H1 (cell line): Measurements from ENCODE around the gene FGF18. TPM values are rescaled to one million over a fixed set of nuclear protein-coding genes. Genes with fewer than 3 reads are reported as not detected.

Experiments
- CTCF ChIA-PET: fragments of 300-600 bp; sonication (Branson Sonifier 250); formaldehyde crosslinking; loops from one replicate; lab custom pipeline; 2021; ENCODE audit not compliant: partially characterized antibody; lab: Charles Lee
- POLR2A ChIA-PET: fragments of 300-600 bp; sonication (Branson Sonifier 250); formaldehyde crosslinking; loops from one replicate; lab custom pipeline; 2021; ENCODE audit warnings: inconsistent platforms; ENCODE audit not compliant: partially characterized antibody; lab: Charles Lee
- DNase-seq, 2 experiments: peaks; one replicate each; pipeline versions ENCODE4 v3.0.0 to v3.0.0-alpha.2; 2010 to 2022; ENCODE audit warnings: low spot score in 2 of 2, low read depth in 1 of 2, mixed read lengths in 1 of 2
- FAIRE-seq: peaks from 2 replicates; lab custom pipeline; 2011; peaks lifted over from hg19 to GRCh38; lab: Jason Lieb, UNC
- H2AFZ ChIP-seq: 2 replicates; pipeline ENCODE4 v1.8.1; 2012; ENCODE audit warnings: low read length, inconsistent platforms
- H2AK5ac ChIP-seq: 2 replicates; pipeline ENCODE4 v1.6.1; 2013; ENCODE audit warnings: low read depth, low read length
- H2BK120ac ChIP-seq: replicated peaks from 2 replicates; pipeline ENCODE3; 2013; ENCODE audit warnings: low read depth, low read length, inconsistent platforms
- H2BK12ac ChIP-seq: 2 replicates; pipeline ENCODE4 v1.6.1; 2013; ENCODE audit warnings: low read depth, low read length
- H2BK15ac ChIP-seq: 2 replicates; pipeline ENCODE4 v1.6.1; 2013; ENCODE audit warnings: low read length
- H2BK20ac ChIP-seq: 2 replicates; pipeline ENCODE4 v1.6.1; 2013; ENCODE audit warnings: low read length
- H2BK5ac ChIP-seq: 2 replicates; pipeline ENCODE4 v1.6.1; 2013; ENCODE audit warnings: low read depth, low read length
- H3K14ac ChIP-seq: 2 replicates; pipeline ENCODE4 v1.6.1; 2013; ENCODE audit warnings: inconsistent platforms; ENCODE audit not compliant: insufficient read length
- H3K18ac ChIP-seq: 2 replicates; pipeline ENCODE4 v1.6.1; 2013; ENCODE audit warnings: low read length; ENCODE audit errors: extremely low read depth
- H3K23ac ChIP-seq: 2 replicates; pipeline ENCODE4 v1.6.1; 2013; ENCODE audit warnings: inconsistent platforms; ENCODE audit not compliant: insufficient read length
- H3K23me2 ChIP-seq: 2 replicates; pipeline ENCODE4 v1.6.1; 2013; ENCODE audit warnings: low read depth, low read length
- H3K27ac ChIP-seq: 2 replicates; pipeline ENCODE4 v1.6.1; 2011; ENCODE audit warnings: low read depth, low read length, inconsistent platforms
- H3K27me3 ChIP-seq, 4 experiments: replicated peaks in 1 of 4; 1 replicate in 1 of 4; 2 replicates in 3 of 4; pipeline versions ENCODE4 v1.6.1 to v1.8.1; 2011 to 2013; ENCODE audit warnings: low read length in 3 of 4, mild to moderate bottlenecking in 3 of 4, inconsistent platforms in 2 of 4, mixed read lengths in 2 of 4, moderate library complexity in 1 of 4; ENCODE audit not compliant: control insufficient read depth in 3 of 4, insufficient read depth in 3 of 4; ENCODE audit errors: extremely low read depth in 1 of 4
- H3K36me3 ChIP-seq, 4 experiments: 2 replicates each; pipeline versions ENCODE4 v1.6.1 to v1.8.1; 2011 to 2013; ENCODE audit warnings: mild to moderate bottlenecking in 4 of 4, low read length in 3 of 4, moderate library complexity in 2 of 4, control low read depth in 1 of 4, inconsistent platforms in 1 of 4; ENCODE audit not compliant: insufficient read depth in 4 of 4, control insufficient read depth in 2 of 4
- H3K4ac ChIP-seq: replicated peaks from 2 replicates; pipeline ENCODE3; 2013; ENCODE audit warnings: low read length, low read depth, mixed read lengths, inconsistent platforms; ENCODE audit not compliant: insufficient read length
- H3K4me1 ChIP-seq, 4 experiments: replicated peaks in 1 of 4; 1 replicate in 1 of 4; 2 replicates in 3 of 4; pipeline versions ENCODE4 v1.6.1 to v1.8.1; 2011 to 2013; ENCODE audit warnings: low read length in 3 of 4, inconsistent platforms in 2 of 4, mixed read lengths in 1 of 4; ENCODE audit not compliant: insufficient read depth in 4 of 4, control insufficient read depth in 3 of 4
- H3K4me2 ChIP-seq, 2 experiments: 2 replicates each; pipeline versions ENCODE4 v1.6.1 to v1.8.1; 2011 to 2013; ENCODE audit warnings: low read depth in 2 of 2, low read length in 2 of 2, control low read depth in 1 of 2, inconsistent platforms in 1 of 2, mild to moderate bottlenecking in 1 of 2; ENCODE audit not compliant: insufficient read depth in 1 of 2
- H3K4me3 ChIP-seq, 4 experiments: fragments of 200-600, 300-600 bp in 1 of 4; sonication (generic), shearing (Covaris generic), sonication (Bioruptor Twin) in 1 of 4; 2 replicates each; pipeline versions ENCODE4 v1.5.1 to v1.8.1; 2011 to 2016; ENCODE audit warnings: low read length in 4 of 4, low read depth in 3 of 4, control low read depth in 2 of 4, inconsistent platforms in 2 of 4, mild to moderate bottlenecking in 2 of 4, mixed read lengths in 1 of 4, moderate library complexity in 1 of 4; ENCODE audit not compliant: insufficient read depth in 2 of 4; ENCODE audit errors: extremely low read depth in 1 of 4
- H3K56ac ChIP-seq: replicated peaks from 2 replicates; pipeline ENCODE3; 2013; ENCODE audit warnings: low read depth, mild to moderate bottlenecking, mixed read lengths, low read length, inconsistent platforms; ENCODE audit not compliant: insufficient read length
- H3K79me1 ChIP-seq: 2 replicates; pipeline ENCODE4 v1.6.1; 2013; ENCODE audit warnings: low read depth, low read length, control low read depth
- H3K79me2 ChIP-seq, 2 experiments: 2 replicates each; pipeline versions ENCODE4 v1.6.1 to v1.8.1; 2012 to 2013; ENCODE audit warnings: low read length in 2 of 2, mild to moderate bottlenecking in 2 of 2, inconsistent platforms in 1 of 2; ENCODE audit not compliant: insufficient read depth in 2 of 2, control insufficient read depth in 1 of 2
- H3K9ac ChIP-seq, 4 experiments: replicated peaks in 1 of 4; 1 replicate in 1 of 4; 2 replicates in 3 of 4; pipeline versions ENCODE4 v1.6.1 to v1.8.1; 2011 to 2013; ENCODE audit warnings: low read depth in 3 of 4, low read length in 3 of 4, control low read depth in 2 of 4, mild to moderate bottlenecking in 2 of 4, moderate library complexity in 2 of 4, inconsistent platforms in 1 of 4; ENCODE audit errors: extremely low read depth in 1 of 4
- H3K9me3 ChIP-seq, 2 experiments: 2 replicates each; pipeline versions ENCODE4 v1.6.1 to v1.8.1; 2012 to 2013; ENCODE audit warnings: mild to moderate bottlenecking in 2 of 2, moderate library complexity in 2 of 2, control low read depth in 1 of 2, inconsistent platforms in 1 of 2, low read depth in 1 of 2, low read length in 1 of 2, mixed read lengths in 1 of 2; ENCODE audit not compliant: insufficient read depth in 2 of 2
- H4K20me1 ChIP-seq, 2 experiments: replicated peaks in 1 of 2; 2 replicates each; pipeline versions ENCODE3 to v1.8.1; 2011 to 2013; ENCODE audit warnings: inconsistent platforms in 2 of 2, low read length in 2 of 2, mild to moderate bottlenecking in 1 of 2; ENCODE audit not compliant: insufficient read depth in 2 of 2, control insufficient read depth in 1 of 2
- H4K5ac ChIP-seq: 2 replicates; pipeline ENCODE4 v1.6.1; 2013; ENCODE audit warnings: low read length, low read depth, mixed read lengths, inconsistent platforms; ENCODE audit not compliant: insufficient read length
- H4K8ac ChIP-seq: 2 replicates; pipeline ENCODE4 v1.8.0; 2013; ENCODE audit warnings: mild to moderate bottlenecking, moderate library complexity, low read length, inconsistent platforms; ENCODE audit not compliant: insufficient read depth; ENCODE audit errors: extremely low read depth
- H4K91ac ChIP-seq: replicated peaks from 2 replicates; pipeline ENCODE3; 2013; ENCODE audit warnings: low read length, mixed read lengths, inconsistent platforms; ENCODE audit not compliant: insufficient read length
- BRCA1 ChIP-seq: IDR thresholded peaks from 2 replicates; pipeline ENCODE4 v1.6.1; 2012; ENCODE audit warnings: low read depth, low read length, improper control_type of control experiment
- CBX8 ChIP-seq: fragments of 300-800, 300-1000 bp; sonication (generic); IDR thresholded peaks from 2 replicates; pipeline ENCODE4 v1.7.1; 2016; ENCODE audit warnings: low read depth, low read length, borderline replicate concordance
- CHD2 ChIP-seq: IDR thresholded peaks from 2 replicates; pipeline ENCODE4 v1.6.1; 2012; ENCODE audit warnings: low read length, improper control_type of control experiment
- PHF8 ChIP-seq: fragments of 200-600 bp; sonication (generic); conservative IDR thresholded peaks from 2 replicates; pipeline ENCODE4 v1.7.1; 2012; ENCODE audit warnings: low read depth, mild to moderate bottlenecking, inconsistent platforms, low read length, moderate library complexity
- WGBS, 2 experiments: shearing (Covaris generic) in 1 of 2; methylation state at CpG; one replicate each; pipeline versions ENCODE4 v1.1.6 to v1.1.7; 2013 to 2015; ENCODE audit warnings: low lambda C conversion rate in 2 of 2, mixed read lengths in 2 of 2, inconsistent platforms in 1 of 2, low coverage in 1 of 2, missing lambda C conversion rate in 1 of 2; ENCODE audit not compliant: insufficient replicate concordance in 2 of 2, insufficient coverage in 1 of 2, insufficient read length in 1 of 2; ENCODE audit errors: extremely low coverage in 1 of 2, missing lambda C conversion rate in 1 of 2; 5-methylcytosine and 5-hydroxymethylcytosine counted together
- polyA plus RNA-seq, 7 experiments: library from polyadenylated mRNA; depleted of rRNA in 3 of 7; stranded (reverse) in 5 of 7; unstranded in 2 of 7; fragments of >200 nt in 5 of 7; fragments of 200-250 nt in 2 of 7; gene quantifications; 1 replicate in 5 of 7; 2 replicates in 1 of 7; 4 replicates in 1 of 7; pipeline versions ENCODE4 v1.2.1 to v1.2.3, GENCODE V29; 2011 to 2013; ENCODE audit warnings: missing spikeins in 2 of 7, mixed read lengths in 2 of 7
- total RNA-seq: library from RNA; stranded (reverse); fragmentation: NEBNext Ultra II Directional; extraction: Animal tissue kit (Norgen Biotek cat#: 25700); gene quantifications from 2 replicates; pipeline ENCODE4 v1.2.1, GENCODE V29; 2021

Gene FGF18
- total and polyA plus RNA-seq, 2 of the 8 experiments (the other 6 are each of a cell fraction or from before 2014, with no cell fraction given) = 0.54 to 1.3 TPM

- H3K79me1 ChIP-seq = no peaks in the 10 kb centered on the region
- H3K23ac ChIP-seq = no peak overlapping the region
- no peak overlapping the region for H3K4ac ChIP-seq
- no peak overlapping the region for H3K18ac ChIP-seq
- no peak overlapping the region for H4K91ac ChIP-seq
- no peak overlapping the region for H4K5ac ChIP-seq
- no peak overlapping the region for H3K9ac ChIP-seq
- no peak overlapping the region for H3K27ac ChIP-seq
- no peaks in the 10 kb centered on the region for H3K4me1 ChIP-seq
- H3K36me3 ChIP-seq = no peaks in the 10 kb centered on the region
- H3K56ac ChIP-seq = no peak overlapping the region
- H3K9me3 ChIP-seq = no peaks in the 10 kb centered on the region
- no peak overlapping the region for H2BK12ac ChIP-seq
- CTCF ChIA-PET = interaction anchor here (0.7 to 1.6 kb wide), 3 partner anchors 16 to 147 kb away, joined by 3 to 4 read pairs (median 4); no protein-coding TSS in a partner anchor
- POLR2A ChIA-PET = interaction anchor here (2.3 kb wide), 1 partner anchor 11 kb away, joined by 5 read pairs; no protein-coding TSS in a partner anchor
- no peaks in the 10 kb centered on the region for H3K27me3 ChIP-seq
- no peak overlapping the region for H3K4me3 ChIP-seq
- no peak overlapping the region for H4K8ac ChIP-seq
- H2BK15ac ChIP-seq = no peak overlapping the region
- H3K4me2 ChIP-seq = no peak overlapping the region; a peak in 1 of 4 replicates
- H2AK5ac ChIP-seq = no peak overlapping the region
- H3K14ac ChIP-seq = no peak overlapping the region
- no peak overlapping the region for H2AFZ ChIP-seq
- no peaks in the 10 kb centered on the region for H4K20me1 ChIP-seq
- FAIRE-seq (no peak), DNase-seq (no peak)
- H2BK120ac ChIP-seq = no peak overlapping the region
- H2BK5ac ChIP-seq = no peak overlapping the region
- H3K79me2 ChIP-seq = no peaks in the 10 kb centered on the region
- 73% methylated on average over 4 of the region's 4 CpGs; no CpG with 5 or more reads in 1 of the 2 experiments for WGBS, 2 experiments
- no peak overlapping the region for H2BK20ac ChIP-seq
- no peaks in the 10 kb centered on the region for H3K23me2 ChIP-seq
- TF ChIP-seq CHD2 = no peak
- no peak for TF ChIP-seq BRCA1
- TF ChIP-seq CBX8 = no peak
- TF ChIP-seq PHF8 = no peak
Measured at GRCh38 chr5:171469326-171469725, 49.9 kb downstream of the FGF18 start.
